ENCODE measurements around the gene ZNF618.

GRCh38 chr9:114011313-114011712 is 135.2 kb downstream of the ZNF618 start:
- TF ChIP-seq CTCF (IDR thresholded peaks at IDR 0.05) (no peak), EP300 (IDR thresholded peaks at IDR 0.05) (no peak), POLR2A (IDR thresholded peaks at IDR 0.05) (no peak)

Measured in ovary (tissue), 3 donors.